CD14-positive monocyte (primary cell): ENCODE measurements around the gene PTGES3L. TPM values are rescaled to one million over a fixed set of nuclear protein-coding genes. Genes with fewer than 3 reads are reported as not detected.

Experiments
- DNase-seq, 3 donors: peaks; one replicate each; pipeline ENCODE4 v3.0.0-alpha.2; 2011 to 2022
- H2AFZ ChIP-seq: 2 replicates; pipeline ENCODE4 v1.6.0; 2012; ENCODE audit warnings: mild to moderate bottlenecking, low read depth, low read length, inconsistent platforms; ENCODE audit not compliant: insufficient read depth, poor library complexity, severe bottlenecking
- H3K27ac ChIP-seq, 2 donors: 1 replicate in 1 of 2; 2 replicates in 1 of 2; pipeline ENCODE4 v1.5.1; 2012 to 2013; ENCODE audit warnings: low read length in 2 of 2, control low read depth in 1 of 2, inconsistent platforms in 1 of 2, low read depth in 1 of 2, mild to moderate bottlenecking in 1 of 2
- H3K27me3 ChIP-seq, 2 donors: one replicate each; pipeline versions ENCODE4 v1.6.0 to v1.6.1; 2011 to 2013; ENCODE audit warnings: low read length in 2 of 2; ENCODE audit not compliant: control insufficient read depth in 2 of 2, insufficient read depth in 2 of 2
- H3K36me3 ChIP-seq, 2 donors: replicated peaks in 1 of 2; 1 replicate in 1 of 2; 2 replicates in 1 of 2; pipeline versions ENCODE4 v1.5.1 to v1.6.1; 2012 to 2013; ENCODE audit warnings: low read length in 2 of 2, control low read depth in 1 of 2, inconsistent platforms in 1 of 2, mild to moderate bottlenecking in 1 of 2; ENCODE audit not compliant: insufficient read depth in 2 of 2, control insufficient read depth in 1 of 2
- H3K4me1 ChIP-seq, 2 donors: 1 replicate in 1 of 2; 2 replicates in 1 of 2; pipeline versions ENCODE4 v1.5.1 to v1.6.1; 2012 to 2013; ENCODE audit warnings: low read length in 2 of 2, control low read depth in 1 of 2, inconsistent platforms in 1 of 2, mild to moderate bottlenecking in 1 of 2, moderate library complexity in 1 of 2; ENCODE audit not compliant: insufficient read depth in 2 of 2, control insufficient read depth in 1 of 2
- H3K4me2 ChIP-seq: replicated peaks from 2 replicates; pipeline ENCODE3; 2012; ENCODE audit warnings: low read length, moderate library complexity, mild to moderate bottlenecking; ENCODE audit not compliant: poor library complexity, severe bottlenecking; ENCODE audit errors: extremely low read depth
- H3K4me3 ChIP-seq, 3 experiments: fragments of 200-600 bp in 1 of 3; sonication (generic) in 1 of 3; replicated peaks in 1 of 3; 1 replicate in 2 of 3; 2 replicates in 1 of 3; pipeline ENCODE4 v1.5.1; 2011 to 2013; ENCODE audit warnings: low read length in 3 of 3, mild to moderate bottlenecking in 3 of 3, control low read depth in 2 of 3, low read depth in 2 of 3, inconsistent platforms in 1 of 3, moderate library complexity in 1 of 3
- H3K79me2 ChIP-seq: 2 replicates; pipeline ENCODE4 v1.6.0; 2012; ENCODE audit warnings: mild to moderate bottlenecking, control low read depth, inconsistent platforms, low read length, moderate library complexity; ENCODE audit not compliant: insufficient read depth
- H3K9ac ChIP-seq: 2 replicates; pipeline ENCODE4 v1.6.0; 2017; ENCODE audit warnings: low read length, mild to moderate bottlenecking; ENCODE audit not compliant: insufficient read depth, poor library complexity, severe bottlenecking
- H3K9me3 ChIP-seq, 2 donors: replicated peaks in 1 of 2; 1 replicate in 1 of 2; 2 replicates in 1 of 2; pipeline versions ENCODE4 v1.5.1 to v1.6.1; 2012 to 2013; ENCODE audit warnings: low read length in 2 of 2, control low read depth in 1 of 2; ENCODE audit not compliant: control insufficient read depth in 1 of 2, insufficient read depth in 1 of 2
- H4K20me1 ChIP-seq: 2 replicates; pipeline ENCODE4 v1.6.0; 2012; ENCODE audit warnings: mild to moderate bottlenecking, low read length, control low read depth, moderate library complexity; ENCODE audit not compliant: insufficient read depth
- H3K27ac Mint-ChIP-seq, 7 donors: one replicate each; pipeline ENCODE4 v1.8.0; 2020; ENCODE audit warnings: mild to moderate bottlenecking in 7 of 7, mixed read lengths in 7 of 7, moderate library complexity in 6 of 7, inconsistent platforms in 2 of 7
- H3K27me3 Mint-ChIP-seq, 3 donors: one replicate each; pipeline ENCODE4 v1.8.0; 2021 to 2022; ENCODE audit warnings: low read depth in 3 of 3, mild to moderate bottlenecking in 3 of 3, mixed read lengths in 3 of 3, moderate library complexity in 3 of 3, inconsistent platforms in 1 of 3
- H3K36me3 Mint-ChIP-seq, 2 donors: one replicate each; pipeline ENCODE4 v1.8.0; 2020; ENCODE audit warnings: mixed read lengths in 2 of 2, inconsistent platforms in 1 of 2, mild to moderate bottlenecking in 1 of 2
- H3K4me1 Mint-ChIP-seq: one replicate; pipeline ENCODE4 v1.8.0; 2020; ENCODE audit warnings: mild to moderate bottlenecking, mixed read lengths
- H3K4me3 Mint-ChIP-seq, 2 donors: one replicate each; pipeline ENCODE4 v1.8.0; 2020; ENCODE audit warnings: mild to moderate bottlenecking in 2 of 2, mixed read lengths in 2 of 2, moderate library complexity in 1 of 2
- H3K9me3 Mint-ChIP-seq, 7 donors: one replicate each; pipeline ENCODE4 v1.8.0; 2020 to 2022; ENCODE audit warnings: mixed read lengths in 7 of 7, mild to moderate bottlenecking in 6 of 7, moderate library complexity in 6 of 7, inconsistent platforms in 2 of 7
- CTCF ChIP-seq: fragments of 200-600 bp; IDR thresholded peaks from one replicate; pipeline ENCODE4 v1.8.0; 2022; ENCODE audit warnings: antibody characterized with exemption, mild to moderate bottlenecking
- WGBS: methylation state at CpG from one replicate; pipeline ENCODE4 v1.1.5; 2013; ENCODE audit warnings: missing lambda C conversion rate; ENCODE audit not compliant: insufficient coverage; 5-methylcytosine and 5-hydroxymethylcytosine counted together
- intact Hi-C, 2 donors: fragments of 100-400 bp; cut with micrococcal nuclease; formaldehyde crosslinking; loops; one replicate each; pipeline versions ENCODE4 v1.15.0 to v1.15.1; 2023
- polyA plus RNA-seq, 3 donors: library from polyadenylated mRNA; depleted of rRNA in 1 of 3; unstranded in 2 of 3; stranded (reverse) in 1 of 3; fragments of 300-500 nt in 2 of 3; fragments of >200 nt in 1 of 3; fragmentation: Illumina TruSeq in 2 of 3; gene quantifications; 1 replicate in 2 of 3; 2 replicates in 1 of 3; pipeline ENCODE4 v1.2.3, GENCODE V29; 2012 to 2021

The PTGES3L gene
- polyA plus RNA-seq, 3 donors = 0.32 TPM; not detected in 2

GRCh38 chr17:42922294-42922693 is 57.6 kb downstream of the PTGES3L start:
- no peaks in the 10 kb centered on the region for H3K27me3 Mint-ChIP-seq

GRCh38 chr17:42920922-42921321 is 59.0 kb downstream of the PTGES3L start:
- Histone ChIP-seq H3K27me3 (no peaks in the 10 kb centered on the region), H3K36me3 (no peaks in the 10 kb centered on the region), H3K79me2 (no peaks in the 10 kb centered on the region), H3K4me3 (no peak overlapping the region), H4K20me1 (no peaks in the 10 kb centered on the region), H2AFZ (no peak overlapping the region), H3K9me3 (no peaks in the 10 kb centered on the region), H3K4me1 (peaks cover 3 to 5% of the 10 kb centered on the region in 2 donors), H3K27ac (no peak overlapping the region), H3K9ac (no peak overlapping the region), H3K4me2 (no peak overlapping the region)
- Mint-ChIP-seq H3K4me1 (peaks cover 10% of the 10 kb centered on the region), H3K27ac (no peak overlapping the region), H3K4me3 (no peak overlapping the region), H3K9me3 (peaks cover 0 to 4% (median 0%) of the 10 kb centered on the region in 7 donors), H3K36me3 (no peaks in the 10 kb centered on the region), H3K27me3 (no peaks in the 10 kb centered on the region)
- 0% methylated on average over 1 of the region's 3 CpGs for WGBS
- intact Hi-C loops = no loop called here
- no peak for TF ChIP-seq CTCF
- no peak for DNase-seq

More at GRCh38 chr17:42922294-42922693, 57.6 kb downstream of the PTGES3L start:
- Histone ChIP-seq H3K27ac (no peak overlapping the region), H3K9me3 (no peaks in the 10 kb centered on the region), H3K4me3 (no peak overlapping the region), H3K9ac (no peak overlapping the region), H3K27me3 (no peaks in the 10 kb centered on the region), H4K20me1 (no peaks in the 10 kb centered on the region), H2AFZ (no peak overlapping the region), H3K79me2 (no peaks in the 10 kb centered on the region), H3K36me3 (no peaks in the 10 kb centered on the region), H3K4me1 (peaks cover 3 to 5% of the 10 kb centered on the region in 2 donors), H3K4me2 (no peak overlapping the region)
- WGBS = 84% methylated on average over 3 of the region's 7 CpGs
- no peak for TF ChIP-seq CTCF
- Mint-ChIP-seq H3K27ac (no peak overlapping the region), H3K36me3 (no peaks in the 10 kb centered on the region), H3K4me3 (no peak overlapping the region), H3K4me1 (peaks cover 5% of the 10 kb centered on the region), H3K9me3 (peaks cover 0 to 2% (median 0%) of the 10 kb centered on the region in 7 donors)
- no peak for DNase-seq
- intact Hi-C loops = no loop called here
